ENCODE measurements around the gene WDFY4. TPM values are rescaled to one million over a fixed set of nuclear protein-coding genes. Genes with fewer than 3 reads are reported as not detected.

The WDFY4 gene
- polyA plus RNA-seq, 5 donors, result 2.1 to 5.1 (median 4.5) TPM

- DNase-seq, result no peak
These were observed 30.6 kb upstream of the WDFY4 start for GRCh38 chr10:48653944-48654698.

GRCh38 chr10:48655411-48656240 lies 29.0 kb upstream of the WDFY4 start:
- DNase-seq, result no peak

GRCh38 chr10:48656241-48656913 lies 28.3 kb upstream of the WDFY4 start:
- DNase-seq, result peak; percentile 87 to 88

GRCh38 chr10:48656914-48657305 lies 27.8 kb upstream of the WDFY4 start:
- no peak for DNase-seq

- no peak for DNase-seq
These were observed 27.3 kb upstream of the WDFY4 start for GRCh38 chr10:48657416-48657815.

- DNase-seq, result peak; percentile 46 to 70
These were observed 26.3 kb upstream of the WDFY4 start for GRCh38 chr10:48658243-48658974.

GRCh38 chr10:48658975-48659269 lies 25.8 kb upstream of the WDFY4 start:
- no peak for DNase-seq

- DNase-seq, result no peak
These were observed 24.9 kb upstream of the WDFY4 start for GRCh38 chr10:48659790-48660189.

GRCh38 chr10:48661441-48661840 lies 23.2 kb upstream of the WDFY4 start:
- no peak for DNase-seq

- no peak for DNase-seq
These were observed 16.6 kb upstream of the WDFY4 start for GRCh38 chr10:48667960-48668590.

GRCh38 chr10:48670978-48671913 lies 13.4 kb upstream of the WDFY4 start:
- DNase-seq, result no peak

GRCh38 chr10:48671914-48672595 lies 12.6 kb upstream of the WDFY4 start:
- no peak for DNase-seq

GRCh38 chr10:48672596-48673265 lies 11.9 kb upstream of the WDFY4 start:
- no peak for DNase-seq

- DNase-seq, result no peak
These were observed 7.0 kb upstream of the WDFY4 start for GRCh38 chr10:48677625-48678024.

GRCh38 chr10:48678041-48678440 lies 6.6 kb upstream of the WDFY4 start:
- no peak for DNase-seq

- no peak for DNase-seq
These were observed 2.9 kb upstream of the WDFY4 start for GRCh38 chr10:48681740-48682139.

GRCh38 chr10:48682265-48682664 lies 2.4 kb upstream of the WDFY4 start:
- DNase-seq, result no peak

GRCh38 chr10:48683424-48683823 lies 1.2 kb upstream of the WDFY4 start:
- no peak for DNase-seq

GRCh38 chr10:48683868-48684267 lies 805 bp upstream of the WDFY4 start:
- DNase-seq, result no peak
